ENCODE results near the gene ZNF629.

DNA sequence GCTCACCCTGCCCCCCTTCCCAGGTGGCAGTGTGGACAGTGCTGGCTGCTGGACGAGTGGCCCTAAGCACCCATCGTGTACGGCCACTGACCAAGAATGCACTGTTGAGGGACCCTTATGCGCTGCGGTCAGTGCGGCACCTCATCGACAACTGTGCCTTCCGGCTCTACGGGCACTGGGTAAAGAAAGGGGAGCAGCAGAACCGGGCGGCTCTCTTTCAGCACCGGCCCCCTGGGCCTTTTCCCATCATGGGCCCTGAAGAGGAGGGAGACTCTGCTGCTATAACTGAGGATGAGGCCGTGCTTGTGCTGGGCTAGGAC lies 30.3 kb downstream of the ZNF629 start:
- no peak for TF ChIP-seq POLR2A (IDR thresholded peaks at IDR 0.05; ENCODE audit: low read length)
- TF ChIP-seq GATA1 (IDR thresholded peaks at IDR 0.05; ENCODE audit: low read depth, low read length), result no peak
